ENCODE results near the gene PDCL3.

DNA sequence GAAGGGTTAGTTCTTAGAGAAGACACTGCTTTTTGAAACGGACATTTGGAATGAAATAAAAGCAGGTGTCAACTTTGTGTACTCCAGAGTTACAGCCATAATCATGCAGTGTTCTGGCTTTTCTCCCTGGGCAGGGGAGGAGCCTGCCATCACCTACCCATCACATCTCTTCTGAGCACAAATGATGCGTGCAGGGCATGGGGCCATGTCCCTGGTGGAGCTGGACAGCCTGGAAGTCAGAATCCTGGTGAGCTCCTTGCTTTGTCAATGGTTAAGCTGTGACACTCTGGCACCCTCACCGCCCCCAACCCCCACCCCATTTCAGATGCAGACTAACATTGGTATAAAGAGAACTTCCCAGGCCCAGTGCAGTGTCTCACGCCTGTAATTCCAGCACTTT lies 53.1 kb downstream of the PDCL3 start:
- TF ChIP-seq POLR2A (IDR thresholded peaks at IDR 0.05) (no peak), CTCF (IDR thresholded peaks at IDR 0.05) (no peak), POLR2AphosphoS5 (IDR thresholded peaks at IDR 0.05) (no peak), EP300 (IDR thresholded peaks at IDR 0.05) (no peak)
